Endothelial cell of umbilical vein (primary cell): ENCODE measurements around the gene SMIM31.

Source experiments
- CTCF ChIP-seq, 2 donors: IDR thresholded peaks; 1 replicate in 1 of 2; 2 replicates in 1 of 2; pipeline ENCODE4 v1.5.1; 2011; ENCODE audit warnings: low read length in 2 of 2, mild to moderate bottlenecking in 2 of 2, moderate library complexity in 2 of 2, control low read depth in 1 of 2, inconsistent platforms in 1 of 2, low read depth in 1 of 2; ENCODE audit not compliant: insufficient read depth in 1 of 2; ENCODE audit errors: extremely low read depth in 1 of 2
- EZH2 ChIP-seq: IDR thresholded peaks from 2 replicates; pipeline ENCODE4 v1.6.1; 2012; ENCODE audit warnings: borderline replicate concordance, low read depth, mild to moderate bottlenecking, moderate library complexity, low read length, inconsistent platforms; ENCODE audit not compliant: severe bottlenecking
- FOS ChIP-seq: IDR thresholded peaks from 2 replicates; pipeline ENCODE4 v1.6.1; 2011; ENCODE audit warnings: mild to moderate bottlenecking, low read length, moderate library complexity, borderline replicate concordance; ENCODE audit not compliant: insufficient read depth
- POLR2A ChIP-seq: IDR thresholded peaks from 2 replicates; pipeline ENCODE4 v1.6.1; 2012; ENCODE audit warnings: low read depth, mild to moderate bottlenecking, control low read depth, low read length
- POLR2AphosphoS5 ChIP-seq: IDR thresholded peaks from 2 replicates; pipeline ENCODE4 v1.6.1; 2012; ENCODE audit warnings: low read depth, mild to moderate bottlenecking, control low read depth, low read length, moderate library complexity; ENCODE audit not compliant: insufficient read depth

GRCh38 chr4:164761746-164762275 is 7.9 kb downstream of the SMIM31 start:
- TF ChIP-seq CTCF (IDR thresholded peaks at IDR 0.05; ENCODE audit: extremely low read depth in 1 of 2, insufficient read depth in 1 of 2, low read depth in 1 of 2, low read length in 2 of 2) (no peak), POLR2AphosphoS5 (no peak), FOS (no peak), EZH2 (no peak), POLR2A (no peak)
